ENCODE data around the gene SP100.

Gene SP100

GRCh38 chr2:230502593-230502992 lies 86.6 kb downstream of the SP100 start:
- Histone ChIP-seq H3K36me3 (peaks cover 91% of the 10 kb centered on the region), H3K27ac (no peak overlapping the region), H3K27me3 (no peaks in the 10 kb centered on the region), H3K4me1 (ENCODE audit: control insufficient read depth in 1 of 2, insufficient read depth in 1 of 2, low read depth in 1 of 2, low read length in 1 of 2) (peaks cover 13% of the 10 kb centered on the region in 2 experiments), H3K4me3 (ENCODE audit: low read depth in 1 of 2, low read length in 1 of 2) (no peak overlapping the region), H3K9me3 (no peaks in the 10 kb centered on the region)
- TF ChIP-seq CTCF (IDR thresholded peaks at IDR 0.05) = no peak

GRCh38 chr2:230503798-230504197 lies 87.8 kb downstream of the SP100 start:
- no peak overlapping the region for H3K27ac ChIP-seq
- H3K9me3 ChIP-seq = no peaks in the 10 kb centered on the region
- H3K27me3 ChIP-seq = no peaks in the 10 kb centered on the region
- H3K4me1 ChIP-seq (ENCODE audit: control insufficient read depth in 1 of 2, insufficient read depth in 1 of 2, low read depth in 1 of 2, low read length in 1 of 2) = peaks cover 1% of the 10 kb centered on the region in 2 experiments
- TF ChIP-seq CTCF (IDR thresholded peaks at IDR 0.05) = no peak
- no peak overlapping the region for H3K4me3 ChIP-seq (ENCODE audit: low read depth in 1 of 2, low read length in 1 of 2)
- H3K36me3 ChIP-seq = peaks cover 99% of the 10 kb centered on the region

GRCh38 chr2:230505162-230505561 lies 89.2 kb downstream of the SP100 start:
- Histone ChIP-seq H3K27me3 (no peaks in the 10 kb centered on the region), H3K9me3 (no peaks in the 10 kb centered on the region), H3K27ac (no peak overlapping the region), H3K4me1 (ENCODE audit: control insufficient read depth in 1 of 2, insufficient read depth in 1 of 2, low read depth in 1 of 2, low read length in 1 of 2) (no peaks in the 10 kb centered on the region), H3K4me3 (ENCODE audit: low read depth in 1 of 2, low read length in 1 of 2) (no peak overlapping the region), H3K36me3 (peaks cover 100% of the 10 kb centered on the region)
- TF ChIP-seq CTCF (IDR thresholded peaks at IDR 0.05) = no peak

- Histone ChIP-seq H3K36me3 (peaks cover 58% of the 10 kb centered on the region), H3K4me1 (ENCODE audit: control insufficient read depth in 1 of 2, insufficient read depth in 1 of 2, low read depth in 1 of 2, low read length in 1 of 2) (no peaks in the 10 kb centered on the region), H3K27ac (no peak overlapping the region), H3K9me3 (no peaks in the 10 kb centered on the region), H3K4me3 (ENCODE audit: low read depth in 1 of 2, low read length in 1 of 2) (no peak overlapping the region), H3K27me3 (no peaks in the 10 kb centered on the region)
- no peak for TF ChIP-seq CTCF (IDR thresholded peaks at IDR 0.05)
These were observed 97.2 kb downstream of the SP100 start for GRCh38 chr2:230512955-230513748.

GRCh38 chr2:230520061-230520874 lies 104.3 kb downstream of the SP100 start:
- Histone ChIP-seq H3K27me3 (no peaks in the 10 kb centered on the region), H3K4me1 (ENCODE audit: control insufficient read depth in 1 of 2, insufficient read depth in 1 of 2, low read depth in 1 of 2, low read length in 1 of 2) (no peaks in the 10 kb centered on the region), H3K36me3 (peaks cover under 1% of the 10 kb centered on the region), H3K9me3 (peaks cover 7% of the 10 kb centered on the region), H3K27ac (no peak overlapping the region), H3K4me3 (ENCODE audit: low read depth in 1 of 2, low read length in 1 of 2) (no peak overlapping the region)
- TF ChIP-seq CTCF (IDR thresholded peaks at IDR 0.05) = no peak
